Upper lobe of right lung (tissue), 1 donor: ENCODE measurements around the gene POU5F1. TPM values are rescaled to one million over a fixed set of nuclear protein-coding genes. Genes with fewer than 3 reads are reported as not detected.
A peak's percentile ranks its signal among the peaks of the same experiment; 100 is the strongest.

Experiments
- ATAC-seq: fragments of 200-7000 bp; cut with Tn5 transposase; one replicate; pipeline ENCODE4 v1.9.1; 2020; ENCODE audit warnings: mild to moderate bottlenecking, moderate library complexity
- DNase-seq: peaks from one replicate; pipeline ENCODE4 v3.0.0-alpha.2; 2020
- H3K27ac ChIP-seq: fragments of 200-600 bp; one replicate; pipeline ENCODE4 v1.8.0; 2022
- H3K27me3 ChIP-seq: fragments of 200-600 bp; one replicate; pipeline ENCODE4 v1.8.0; 2022; ENCODE audit warnings: mild to moderate bottlenecking
- H3K36me3 ChIP-seq: fragments of 200-600 bp; one replicate; pipeline ENCODE4 v1.8.0; 2022
- H3K4me1 ChIP-seq: fragments of 200-600 bp; one replicate; pipeline ENCODE4 v1.8.0; 2022
- H3K4me3 ChIP-seq: fragments of 200-600 bp; one replicate; pipeline ENCODE4 v1.8.0; 2022; ENCODE audit warnings: mild to moderate bottlenecking
- H3K9me3 ChIP-seq: fragments of 200-600 bp; one replicate; pipeline ENCODE4 v1.8.0; 2022
- intact Hi-C: fragments of 100-400 bp; cut with DNase I; formaldehyde crosslinking; loops from one replicate; pipeline ENCODE4 v1.11.0; 2022
- total RNA-seq: library from RNA; stranded (reverse); fragmentation: NEBNext Ultra II Directional; extraction: Animal tissue kit (Norgen Biotek cat#: 25700); gene quantifications from one replicate; pipeline ENCODE4 v1.2.1, GENCODE V29; 2021
- TF ChIP-seq, protein P1 (sequence below): fragments of 200-600 bp; IDR thresholded peaks from one replicate; pipeline ENCODE4 v1.8.0; 2022; ENCODE audit warnings: antibody characterized with exemption
- donor health status: DM: no; HTN: yes; CAD: no; lungs with severe emphysema.

The POU5F1 gene
- total RNA-seq, 1 donor from 2014 or later, result 2.8 TPM

GRCh38 chr6:31162463-31163165, 7.9 kb downstream of the POU5F1 start:
- Histone ChIP-seq H3K9me3 (no peaks in the 10 kb centered on the region), H3K27me3 (no peaks in the 10 kb centered on the region), H3K27ac (no peak overlapping the region), H3K36me3 (no peaks in the 10 kb centered on the region), H3K4me1 (peaks cover 6% of the 10 kb centered on the region), H3K4me3 (no peak overlapping the region)
- TF ChIP-seq, protein P1, sequence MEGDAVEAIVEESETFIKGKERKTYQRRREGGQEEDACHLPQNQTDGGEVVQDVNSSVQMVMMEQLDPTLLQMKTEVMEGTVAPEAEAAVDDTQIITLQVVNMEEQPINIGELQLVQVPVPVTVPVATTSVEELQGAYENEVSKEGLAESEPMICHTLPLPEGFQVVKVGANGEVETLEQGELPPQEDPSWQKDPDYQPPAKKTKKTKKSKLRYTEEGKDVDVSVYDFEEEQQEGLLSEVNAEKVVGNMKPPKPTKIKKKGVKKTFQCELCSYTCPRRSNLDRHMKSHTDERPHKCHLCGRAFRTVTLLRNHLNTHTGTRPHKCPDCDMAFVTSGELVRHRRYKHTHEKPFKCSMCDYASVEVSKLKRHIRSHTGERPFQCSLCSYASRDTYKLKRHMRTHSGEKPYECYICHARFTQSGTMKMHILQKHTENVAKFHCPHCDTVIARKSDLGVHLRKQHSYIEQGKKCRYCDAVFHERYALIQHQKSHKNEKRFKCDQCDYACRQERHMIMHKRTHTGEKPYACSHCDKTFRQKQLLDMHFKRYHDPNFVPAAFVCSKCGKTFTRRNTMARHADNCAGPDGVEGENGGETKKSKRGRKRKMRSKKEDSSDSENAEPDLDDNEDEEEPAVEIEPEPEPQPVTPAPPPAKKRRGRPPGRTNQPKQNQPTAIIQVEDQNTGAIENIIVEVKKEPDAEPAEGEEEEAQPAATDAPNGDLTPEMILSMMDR, result no peak
- intact Hi-C loops, result no loop called here
- DNase-seq (no peak), ATAC-seq (no peak)

- TF ChIP-seq, protein P1, result no peak
- Histone ChIP-seq H3K27me3 (no peaks in the 10 kb centered on the region), H3K36me3 (no peaks in the 10 kb centered on the region), H3K4me1 (peaks cover 11% of the 10 kb centered on the region), H3K27ac (no peak overlapping the region), H3K9me3 (no peaks in the 10 kb centered on the region), H3K4me3 (no peak overlapping the region)
- intact Hi-C loops, result no loop called here
- no peak for DNase-seq
- no peak for ATAC-seq
Measured at GRCh38 chr6:31161216-31162126, 9.0 kb downstream of the POU5F1 start.

- intact Hi-C loops, result no loop called here
- DNase-seq (no peak), ATAC-seq (no peak)
- Histone ChIP-seq H3K27ac (no peak overlapping the region), H3K27me3 (no peaks in the 10 kb centered on the region), H3K36me3 (no peaks in the 10 kb centered on the region), H3K9me3 (no peaks in the 10 kb centered on the region), H3K4me1 (peaks cover 11% of the 10 kb centered on the region), H3K4me3 (peak overlapping the region; percentile 70)
- TF ChIP-seq, protein P1, result no peak
Measured at GRCh38 chr6:31158863-31159855, 11.3 kb downstream of the POU5F1 start.

DNA sequence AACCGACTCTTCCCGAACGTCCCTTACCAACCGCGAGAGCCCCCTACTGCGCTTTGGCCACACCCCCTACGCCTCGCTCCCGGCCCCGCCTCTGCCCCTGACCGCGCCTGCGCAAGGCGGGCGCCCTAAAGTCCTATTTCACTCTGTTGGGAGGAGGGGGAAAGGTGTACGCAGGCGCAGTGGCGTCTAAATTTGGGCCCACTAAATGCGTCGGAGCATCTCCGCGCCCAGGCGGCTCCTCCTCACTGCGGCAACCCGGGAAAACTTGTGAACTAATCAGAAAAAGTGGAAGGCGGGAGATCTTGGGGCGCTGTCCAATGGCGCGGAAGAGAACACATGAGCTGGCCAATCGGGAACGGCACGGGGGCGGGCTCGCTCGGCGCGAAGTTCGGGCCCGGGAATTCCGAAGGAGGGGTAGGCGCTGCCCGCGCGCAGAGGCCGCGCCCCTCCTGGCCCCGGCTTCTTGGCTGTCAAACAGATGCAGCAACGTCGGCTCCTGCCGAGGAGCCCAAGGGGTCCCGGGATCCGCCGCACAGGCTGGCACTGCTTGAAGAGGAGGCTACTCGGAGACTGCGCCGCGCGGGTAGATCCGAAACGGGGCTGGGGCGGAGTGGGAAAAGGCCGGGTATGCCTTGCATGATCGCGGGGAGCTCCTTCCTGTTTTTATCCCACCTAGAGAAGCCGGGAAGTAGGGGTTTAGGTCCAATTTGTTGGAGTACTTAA, 12.2 kb downstream of the POU5F1 start, which contains the start of gene TCF19:
Gene TCF19 (plus strand): TSS at position 450 of the 723 bp plus-strand sequence. CDS start 881 bp downstream, outside the sequence.
- DNase-seq, result peak; percentile 99
- Histone ChIP-seq H3K27me3 (no peaks in the 10 kb centered on the region), H3K27ac (peak within 1 kb of the TSS; percentile 47), H3K4me1 (peaks cover 11% of the 10 kb centered on the region), H3K4me3 (peak within 1 kb of the TSS; percentile 70), H3K9me3 (no peaks in the 10 kb centered on the region), H3K36me3 (no peaks in the 10 kb centered on the region)
- TF ChIP-seq, protein P1, result no peak
- intact Hi-C loops, result no loop called here
- ATAC-seq, result peak; percentile 97
